GM23338 (cell line): ENCODE data around the gene SYTL1.

Experiments
- CREB1 ChIP-seq: fragments of 250-450 bp; sonication (Bioruptor Pico); IDR thresholded peaks from 2 replicates; pipeline ENCODE4 v1.5.0; 2020; ENCODE audit warnings: low read depth, mild to moderate bottlenecking, moderate library complexity
- CTCF ChIP-seq, 2 experiments: fragments of 200-600 bp in 1 of 2; sonication (generic) in 1 of 2; conservative IDR thresholded peaks; 2 replicates each; pipeline versions ENCODE4 v1.5.1 to v1.6.1; 2016 to 2017; ENCODE audit warnings: antibody characterized with exemption in 2 of 2, low read depth in 2 of 2, mild to moderate bottlenecking in 2 of 2, moderate library complexity in 1 of 2
- EZH2 ChIP-seq: fragments of 200-600 bp; sonication (generic); IDR thresholded peaks from one replicate; pipeline ENCODE4 v1.8.0; 2017; ENCODE audit warnings: antibody characterized with exemption, mild to moderate bottlenecking, low read depth; ENCODE audit not compliant: unreplicated experiment
- EZH2phosphoT487 ChIP-seq: fragments of 200-600 bp; sonication (generic); IDR thresholded peaks from one replicate; pipeline ENCODE4 v1.8.1; 2018; ENCODE audit warnings: antibody characterized with exemption; ENCODE audit not compliant: unreplicated experiment
- POLR2AphosphoS5 ChIP-seq: IDR thresholded peaks from 2 replicates; pipeline ENCODE4 v1.6.1; 2016; ENCODE audit warnings: antibody characterized with exemption, low read depth
- REST ChIP-seq: IDR thresholded peaks from one replicate; pipeline ENCODE4 v1.6.1; 2018; ENCODE audit warnings: antibody characterized with exemption; ENCODE audit not compliant: unreplicated experiment
- ZNF114 ChIP-seq: fragments of 250-450 bp; sonication (Bioruptor Pico); IDR thresholded peaks from 2 replicates; pipeline ENCODE4 v1.5.0; 2020; ENCODE audit warnings: mild to moderate bottlenecking, moderate library complexity

- TF ChIP-seq CTCF (conservative IDR thresholded peaks at IDR 0.05; ENCODE audit: low read depth in 2 of 2) (no peak), REST (no peak), EZH2phosphoT487 (no peak), EZH2 (no peak), POLR2AphosphoS5 (no peak), ZNF114 (CRISPR knock-in tag) (no peak), CREB1 (CRISPR knock-in tag) (no peak)
Measured at GRCh38 chr1:27397110-27397509, 55.3 kb downstream of the SYTL1 start.
